ENCODE data around the gene CETN3.
"Not testable (repeated sequence)": the region's sequence is repeated elsewhere in the genome, so short reads cannot be mapped to it uniquely, and the experiment has no call there.

Gene CETN3

DNA sequence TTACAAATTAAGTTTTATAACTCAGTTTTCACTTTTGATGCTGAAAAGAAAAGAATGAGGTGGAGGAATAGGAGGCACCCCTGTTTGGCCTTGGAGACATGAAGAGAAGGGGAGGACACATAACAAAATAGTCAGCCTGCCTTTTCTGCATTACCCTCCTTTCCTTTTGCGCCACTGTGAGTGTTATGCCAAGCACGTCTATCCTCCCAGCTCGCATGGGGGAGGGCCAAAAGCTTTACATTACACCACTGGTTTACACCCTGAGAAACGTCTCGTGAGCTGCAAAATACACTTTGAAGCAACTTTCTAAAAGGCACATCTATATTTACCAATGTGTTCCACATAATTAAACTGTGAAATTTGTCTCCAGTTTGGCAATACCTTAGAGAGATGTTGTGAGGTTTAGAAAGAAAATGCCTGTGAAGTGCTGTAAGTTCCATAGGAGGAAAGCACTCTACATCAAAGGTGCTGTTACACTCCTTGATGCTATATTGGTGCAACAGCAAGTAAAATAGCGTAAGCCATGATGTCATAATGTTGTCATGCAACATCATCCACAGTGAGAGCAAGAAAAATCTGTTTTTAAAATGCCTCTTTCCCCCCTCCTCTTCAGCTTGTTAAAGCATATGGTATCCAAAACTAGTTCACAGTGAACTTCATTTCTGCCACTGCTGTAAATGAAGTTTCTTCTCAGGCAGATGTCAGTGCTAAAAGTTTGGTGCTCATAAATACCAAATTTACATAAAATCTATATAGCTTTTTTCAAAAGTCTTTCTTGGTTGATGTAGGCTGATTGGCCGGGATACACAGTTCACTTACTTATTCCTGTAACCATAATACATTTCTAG, 50.3 kb downstream of the CETN3 start:
- Histone ChIP-seq H3K27ac (ENCODE audit: low read depth, low read length) (no peak overlapping the region), H3K36me3 (ENCODE audit: insufficient read depth, low read length) (no peaks in the 10 kb centered on the region), H2AFZ (ENCODE audit: low read length, unreplicated experiment) (no peak overlapping the region), H3K27me3 (ENCODE audit: insufficient read depth, low read length) (0 out of 2 replicates have a peak, but pooled peaks cover 3% of the 10 kb centered on the region), H3K79me2 (ENCODE audit: control insufficient read depth, insufficient read depth, low read length, unreplicated experiment) (no peaks in the 10 kb centered on the region), H3K4me1 (ENCODE audit: control insufficient read depth, insufficient read depth, low read length, unreplicated experiment) (no peaks in the 10 kb centered on the region), H3K4me3 (ENCODE audit: low read depth, low read length) (no peak overlapping the region)

DNA sequence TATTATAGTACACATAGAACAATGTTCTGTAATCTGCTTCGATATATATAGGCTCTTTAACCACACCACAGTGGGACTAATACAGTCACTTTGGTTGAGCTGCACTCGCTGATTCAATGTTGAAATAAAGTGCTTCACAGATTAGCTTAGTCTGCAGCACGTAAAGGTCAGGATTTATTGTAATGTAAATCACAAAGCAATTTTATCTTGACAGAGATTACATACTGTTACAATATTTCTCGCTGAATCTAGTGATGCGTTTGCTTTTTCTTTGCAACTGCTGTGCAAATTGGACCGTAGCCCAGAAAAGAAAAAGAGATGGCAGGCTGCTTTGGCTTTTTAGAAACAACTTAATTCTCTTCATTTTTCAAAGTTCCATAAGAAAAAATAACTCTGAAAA, 52.9 kb downstream of the CETN3 start:
- no peak overlapping the region for H3K4me3 ChIP-seq (ENCODE audit: low read depth, low read length)
- no peaks in the 10 kb centered on the region for H3K36me3 ChIP-seq (ENCODE audit: insufficient read depth, low read length)
- peaks cover 5% of the 10 kb centered on the region; the same call in 1 of the 2 replicates for H3K27me3 ChIP-seq (ENCODE audit: insufficient read depth, low read length)

DNA sequence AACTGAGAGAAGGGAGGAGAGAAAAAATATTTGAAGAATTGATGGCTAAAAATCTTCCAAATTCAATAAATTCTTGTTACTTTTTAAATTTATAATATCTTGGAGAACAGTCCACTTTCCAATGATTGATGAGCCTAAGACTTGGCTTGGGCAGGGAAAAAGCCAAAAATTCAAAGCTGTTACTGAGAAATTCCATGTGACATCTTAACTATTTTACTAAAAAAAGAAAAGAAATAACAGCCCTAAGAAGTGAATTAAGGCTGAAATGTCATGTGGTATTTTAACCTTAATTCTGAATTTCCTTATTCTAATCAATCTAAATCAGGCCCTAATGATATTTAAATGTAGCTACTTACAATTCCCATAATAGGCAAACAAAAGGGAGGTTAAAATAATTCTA, 53.4 kb downstream of the CETN3 start:
- Histone ChIP-seq H3K36me3 (ENCODE audit: insufficient read depth, low read length) (no peaks in the 10 kb centered on the region), H3K4me1 (ENCODE audit: control insufficient read depth, insufficient read depth, low read length, unreplicated experiment) (no peaks in the 10 kb centered on the region), H3K27me3 (ENCODE audit: insufficient read depth, low read length) (peaks cover 5% of the 10 kb centered on the region), H3K79me2 (ENCODE audit: control insufficient read depth, insufficient read depth, low read length, unreplicated experiment) (no peaks in the 10 kb centered on the region), H3K27ac (ENCODE audit: low read depth, low read length) (no peak overlapping the region), H3K4me3 (ENCODE audit: low read depth, low read length) (no peak overlapping the region), H2AFZ (ENCODE audit: low read length, unreplicated experiment) (no peak overlapping the region)

More for the DNA sequence above, 52.9 kb downstream of the CETN3 start:
- Histone ChIP-seq H3K4me1 (ENCODE audit: control insufficient read depth, insufficient read depth, low read length, unreplicated experiment) (no peaks in the 10 kb centered on the region), H2AFZ (ENCODE audit: low read length, unreplicated experiment) (no peak overlapping the region), H3K27ac (ENCODE audit: low read depth, low read length) (no peak overlapping the region), H3K79me2 (ENCODE audit: control insufficient read depth, insufficient read depth, low read length, unreplicated experiment) (no peaks in the 10 kb centered on the region)

DNA sequence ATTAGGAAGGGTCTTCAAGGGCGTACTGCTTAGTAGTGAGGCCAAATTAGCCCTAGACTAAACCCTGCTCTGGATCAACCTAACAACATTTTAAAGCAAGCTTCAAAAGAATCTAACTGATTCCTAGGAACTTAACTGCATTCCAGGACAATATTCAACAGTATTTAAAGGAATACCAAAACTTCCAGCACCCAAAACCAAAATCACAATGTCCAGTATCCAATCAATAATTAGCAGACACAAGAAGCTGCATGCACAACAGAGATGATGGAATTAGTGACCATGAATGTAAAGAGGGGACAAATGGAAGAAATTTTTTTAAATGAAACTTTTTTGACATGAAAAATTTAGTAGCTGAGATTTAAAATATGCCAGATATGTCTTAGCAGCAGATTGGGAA, 53.9 kb downstream of the CETN3 start:
- H3K4me1 ChIP-seq (ENCODE audit: control insufficient read depth, insufficient read depth, low read length, unreplicated experiment): no peaks in the 10 kb centered on the region
- H3K79me2 ChIP-seq (ENCODE audit: control insufficient read depth, insufficient read depth, low read length, unreplicated experiment): no peaks in the 10 kb centered on the region
- H3K27ac ChIP-seq (ENCODE audit: low read depth, low read length): no peak overlapping the region
- H3K36me3 ChIP-seq (ENCODE audit: insufficient read depth, low read length): no peaks in the 10 kb centered on the region
- H3K4me3 ChIP-seq (ENCODE audit: low read depth, low read length): no peak overlapping the region
- no peak overlapping the region for H2AFZ ChIP-seq (ENCODE audit: low read length, unreplicated experiment)
- peaks cover 4% of the 10 kb centered on the region for H3K27me3 ChIP-seq (ENCODE audit: insufficient read depth, low read length)

DNA sequence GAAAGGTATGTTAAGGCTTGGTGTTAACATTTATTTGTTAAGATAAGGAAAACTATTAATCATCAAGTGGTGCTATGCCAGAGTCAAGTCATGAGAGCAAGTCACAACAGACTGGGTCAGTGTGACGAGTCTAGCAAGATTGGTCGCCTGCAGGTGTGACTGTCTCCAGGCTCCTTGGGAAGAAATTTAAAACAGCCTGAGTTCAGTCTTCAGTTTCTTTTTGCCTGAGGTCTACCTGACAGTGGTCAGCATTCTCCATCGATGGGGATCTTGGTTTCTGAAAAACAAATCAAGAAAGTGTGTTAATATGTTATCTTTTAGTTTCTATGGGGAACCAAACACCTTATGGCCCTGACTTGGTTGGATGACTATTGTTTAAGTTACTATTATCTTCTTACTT, 56.3 kb downstream of the CETN3 start:
- Histone ChIP-seq H2AFZ (ENCODE audit: low read length, unreplicated experiment) (no peak overlapping the region), H3K79me2 (ENCODE audit: control insufficient read depth, insufficient read depth, low read length, unreplicated experiment) (no peaks in the 10 kb centered on the region), H3K4me1 (ENCODE audit: control insufficient read depth, insufficient read depth, low read length, unreplicated experiment) (no peaks in the 10 kb centered on the region), H3K36me3 (ENCODE audit: insufficient read depth, low read length) (no peaks in the 10 kb centered on the region), H3K4me3 (ENCODE audit: low read depth, low read length) (no peak overlapping the region), H3K27me3 (ENCODE audit: insufficient read depth, low read length) (peaks cover 2% of the 10 kb centered on the region), H3K27ac (ENCODE audit: low read depth, low read length) (no peak overlapping the region)

DNA sequence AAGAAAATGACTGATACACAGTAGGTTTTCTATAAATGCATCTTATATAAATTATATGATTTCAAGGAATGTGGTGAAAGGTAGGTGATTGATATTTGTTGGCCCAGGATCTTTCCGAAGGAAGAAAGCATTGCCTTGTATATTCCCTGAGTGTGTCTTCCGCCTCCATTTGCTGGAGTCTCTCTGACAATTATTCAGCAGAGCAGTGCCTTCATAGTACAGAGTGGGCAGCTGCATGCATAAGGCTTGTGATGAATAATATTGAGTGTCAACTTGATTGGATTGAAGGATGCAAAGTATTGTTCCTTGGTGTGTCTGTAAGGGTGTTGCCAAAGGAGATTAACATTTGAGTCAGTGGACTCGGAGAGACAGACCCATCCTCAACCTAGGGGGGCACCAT, 58.5 kb downstream of the CETN3 start:
- Histone ChIP-seq H3K36me3 (ENCODE audit: insufficient read depth, low read length) (no peaks in the 10 kb centered on the region), H3K27me3 (ENCODE audit: insufficient read depth, low read length) (peaks cover 7% of the 10 kb centered on the region), H2AFZ (ENCODE audit: low read length, unreplicated experiment) (no peak overlapping the region), H3K79me2 (ENCODE audit: control insufficient read depth, insufficient read depth, low read length, unreplicated experiment) (no peaks in the 10 kb centered on the region), H3K4me3 (ENCODE audit: low read depth, low read length) (no peak overlapping the region), H3K4me1 (ENCODE audit: control insufficient read depth, insufficient read depth, low read length, unreplicated experiment) (no peaks in the 10 kb centered on the region), H3K27ac (ENCODE audit: low read depth, low read length) (no peak overlapping the region)

DNA sequence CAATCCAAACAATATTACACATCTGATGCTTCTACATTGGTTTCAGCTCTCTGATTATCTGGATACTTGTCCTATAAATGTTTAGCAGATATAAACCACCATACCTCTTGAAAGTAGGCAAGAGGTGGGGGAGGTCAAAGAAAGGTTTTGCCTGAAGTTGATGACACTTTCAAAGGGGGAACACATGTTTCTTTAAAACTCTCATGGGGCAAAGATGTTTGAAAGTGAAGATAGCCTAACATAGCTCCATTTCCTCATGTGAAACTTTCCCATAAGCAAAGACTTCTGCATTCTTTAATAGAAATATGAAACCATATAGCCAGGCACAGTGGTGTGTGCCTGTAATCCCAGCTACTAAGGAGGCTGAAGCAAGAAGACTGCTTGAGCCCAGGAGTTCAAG, 62.1 kb downstream of the CETN3 start:
- Histone ChIP-seq H3K27me3 (ENCODE audit: insufficient read depth, low read length) (peaks cover 15% of the 10 kb centered on the region), H3K27ac (ENCODE audit: low read depth, low read length) (no peak overlapping the region), H3K36me3 (ENCODE audit: insufficient read depth, low read length) (no peaks in the 10 kb centered on the region), H2AFZ (ENCODE audit: low read length, unreplicated experiment) (no peak overlapping the region), H3K79me2 (ENCODE audit: control insufficient read depth, insufficient read depth, low read length, unreplicated experiment) (no peaks in the 10 kb centered on the region), H3K4me3 (ENCODE audit: low read depth, low read length) (no peak overlapping the region), H3K4me1 (ENCODE audit: control insufficient read depth, insufficient read depth, low read length, unreplicated experiment) (no peaks in the 10 kb centered on the region)

DNA sequence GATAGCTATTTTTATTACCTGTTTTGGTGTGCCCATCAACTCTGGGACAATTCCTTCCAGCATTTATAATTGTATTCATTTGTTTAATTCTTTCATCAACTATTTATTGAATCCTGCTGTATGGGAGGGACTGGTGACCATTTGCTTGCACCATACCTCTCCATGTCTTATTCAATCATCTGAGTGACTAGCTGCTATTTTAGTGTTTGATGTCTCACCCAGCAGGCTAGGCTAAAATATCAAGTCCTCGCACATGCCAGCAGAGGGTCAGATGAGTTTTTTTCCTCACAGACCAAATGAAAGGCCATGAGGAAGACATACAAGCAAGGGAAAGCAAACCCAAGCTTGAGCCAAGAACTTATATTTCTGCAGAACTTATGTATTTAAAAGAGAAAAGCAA, 63.9 kb downstream of the CETN3 start:
- Histone ChIP-seq H3K4me3 (ENCODE audit: low read depth, low read length) (no peak overlapping the region), H3K79me2 (ENCODE audit: control insufficient read depth, insufficient read depth, low read length, unreplicated experiment) (no peaks in the 10 kb centered on the region), H2AFZ (ENCODE audit: low read length, unreplicated experiment) (no peak overlapping the region), H3K4me1 (ENCODE audit: control insufficient read depth, insufficient read depth, low read length, unreplicated experiment) (no peaks in the 10 kb centered on the region), H3K27me3 (ENCODE audit: insufficient read depth, low read length) (peaks cover 12% of the 10 kb centered on the region), H3K27ac (ENCODE audit: low read depth, low read length) (no peak overlapping the region), H3K36me3 (ENCODE audit: insufficient read depth, low read length) (no peaks in the 10 kb centered on the region)

DNA sequence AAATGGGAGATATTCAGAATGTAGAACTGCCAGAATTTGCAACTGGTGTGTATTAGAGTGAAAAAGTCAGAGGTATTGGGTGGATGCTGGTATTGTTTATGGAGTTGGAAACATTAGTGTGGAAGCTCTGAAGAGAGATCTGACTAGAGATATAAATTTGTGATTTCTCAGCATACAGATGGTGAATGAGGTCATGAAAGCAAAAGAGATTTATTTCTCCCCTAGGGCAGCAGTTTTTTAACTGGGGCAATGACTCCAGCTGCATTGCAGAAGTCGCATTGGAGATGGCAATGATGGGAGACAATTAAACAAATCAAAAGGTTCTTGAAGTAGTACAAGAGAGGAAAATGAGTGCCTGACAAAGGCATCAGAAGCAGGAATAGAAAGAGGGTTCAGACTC, 64.9 kb downstream of the CETN3 start:
- no peaks in the 10 kb centered on the region for H3K36me3 ChIP-seq (ENCODE audit: insufficient read depth, low read length)
- no peaks in the 10 kb centered on the region for H3K4me1 ChIP-seq (ENCODE audit: control insufficient read depth, insufficient read depth, low read length, unreplicated experiment)
- H3K4me3 ChIP-seq (ENCODE audit: low read depth, low read length): no peak overlapping the region
- H2AFZ ChIP-seq (ENCODE audit: low read length, unreplicated experiment): no peak overlapping the region
- H3K79me2 ChIP-seq (ENCODE audit: control insufficient read depth, insufficient read depth, low read length, unreplicated experiment): no peaks in the 10 kb centered on the region
- no peak overlapping the region for H3K27ac ChIP-seq (ENCODE audit: low read depth, low read length)
- peaks cover 12% of the 10 kb centered on the region for H3K27me3 ChIP-seq (ENCODE audit: insufficient read depth, low read length)

DNA sequence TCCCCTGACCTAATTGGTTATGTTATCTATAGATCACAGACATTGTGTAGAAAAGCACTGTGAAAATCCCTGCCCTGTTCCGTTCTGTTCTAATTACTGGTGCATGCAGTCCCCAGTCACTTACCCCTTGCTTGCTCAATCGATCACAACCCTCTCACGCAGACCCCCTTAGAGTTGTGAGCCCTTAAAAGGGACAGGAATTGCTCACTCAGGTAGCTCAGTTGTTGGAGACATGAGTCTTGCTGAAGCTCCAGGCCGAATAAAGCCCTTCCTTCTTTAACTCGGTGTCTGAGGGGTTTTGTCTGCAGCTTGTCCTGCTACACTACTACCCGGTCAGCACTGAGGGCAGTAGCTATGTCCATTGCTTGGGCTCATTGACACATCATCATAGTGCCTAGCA, 65.8 kb downstream of the CETN3 start:
- H2AFZ ChIP-seq (ENCODE audit: low read length, unreplicated experiment); H3K36me3 ChIP-seq (ENCODE audit: insufficient read depth, low read length); H3K4me1 ChIP-seq (ENCODE audit: control insufficient read depth, insufficient read depth, low read length, unreplicated experiment); H3K79me2 ChIP-seq (ENCODE audit: control insufficient read depth, insufficient read depth, low read length, unreplicated experiment); H3K4me3 ChIP-seq (ENCODE audit: low read depth, low read length); H3K27ac ChIP-seq (ENCODE audit: low read depth, low read length): not testable (repeated sequence)
- peaks cover 12% of the 10 kb centered on the region for H3K27me3 ChIP-seq (ENCODE audit: insufficient read depth, low read length)

DNA sequence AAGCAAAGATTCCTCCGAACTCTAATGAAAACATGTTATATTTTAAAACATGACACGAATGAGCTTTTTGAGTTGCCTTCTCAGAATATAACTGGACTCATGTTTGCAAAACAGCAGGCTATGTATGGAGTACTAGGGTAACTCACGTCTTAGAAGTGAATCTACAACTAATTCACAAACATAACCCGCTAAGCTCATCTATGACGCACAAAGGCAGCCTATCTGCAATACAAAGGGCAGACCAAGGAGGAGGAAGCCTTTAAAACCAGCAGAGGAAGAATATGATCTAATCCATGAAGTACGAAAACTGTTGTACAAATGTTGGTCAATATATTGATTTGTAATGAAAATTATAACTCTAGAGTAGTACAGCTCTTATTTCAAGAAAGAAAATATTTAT, 67.0 kb downstream of the CETN3 start:
- Histone ChIP-seq H2AFZ (ENCODE audit: low read length, unreplicated experiment) (no peak overlapping the region), H3K79me2 (ENCODE audit: control insufficient read depth, insufficient read depth, low read length, unreplicated experiment) (no peaks in the 10 kb centered on the region), H3K27me3 (ENCODE audit: insufficient read depth, low read length) (peaks cover 12% of the 10 kb centered on the region), H3K36me3 (ENCODE audit: insufficient read depth, low read length) (no peaks in the 10 kb centered on the region), H3K27ac (ENCODE audit: low read depth, low read length) (no peak overlapping the region), H3K4me1 (ENCODE audit: control insufficient read depth, insufficient read depth, low read length, unreplicated experiment) (no peaks in the 10 kb centered on the region), H3K4me3 (ENCODE audit: low read depth, low read length) (no peak overlapping the region)

All from ACC112 (cell line).